Loucy (cell line): ENCODE measurements around the gene STAB2.

ENCODE experiments used
- EZH2phosphoT487 ChIP-seq: fragments of 200-600 bp; IDR thresholded peaks from 2 replicates; pipeline ENCODE4 v1.6.1; 2018; ENCODE audit warnings: antibody characterized with exemption, mild to moderate bottlenecking, moderate library complexity, borderline replicate concordance
- TF ChIP-seq, protein P1 (sequence below): fragments of 200-600 bp; sonication (generic); conservative IDR thresholded peaks from 2 replicates; pipeline ENCODE4 v1.5.1; 2014; ENCODE audit warnings: mild to moderate bottlenecking, antibody characterized with exemption, low read length

DNA sequence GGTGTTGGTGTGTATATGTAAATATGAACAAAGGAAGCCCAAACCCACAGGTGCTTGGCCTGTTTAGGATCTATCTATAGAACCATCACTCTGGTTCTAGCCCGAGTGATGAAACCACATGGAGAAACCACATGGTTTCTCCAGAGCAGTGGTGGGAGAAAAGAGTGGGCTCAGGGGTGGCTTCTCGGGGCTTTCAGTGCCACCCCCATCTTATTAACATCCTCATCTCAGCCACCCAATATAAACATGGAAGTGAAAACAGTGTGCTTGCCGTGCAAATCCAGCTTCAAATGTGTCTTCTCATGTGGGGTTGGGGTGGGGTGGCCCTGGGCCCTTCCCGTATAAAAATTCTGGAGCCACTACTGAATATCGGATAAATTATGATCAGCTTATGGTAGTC is 109.0 kb downstream of the STAB2 start:
- TF ChIP-seq, protein P1, sequence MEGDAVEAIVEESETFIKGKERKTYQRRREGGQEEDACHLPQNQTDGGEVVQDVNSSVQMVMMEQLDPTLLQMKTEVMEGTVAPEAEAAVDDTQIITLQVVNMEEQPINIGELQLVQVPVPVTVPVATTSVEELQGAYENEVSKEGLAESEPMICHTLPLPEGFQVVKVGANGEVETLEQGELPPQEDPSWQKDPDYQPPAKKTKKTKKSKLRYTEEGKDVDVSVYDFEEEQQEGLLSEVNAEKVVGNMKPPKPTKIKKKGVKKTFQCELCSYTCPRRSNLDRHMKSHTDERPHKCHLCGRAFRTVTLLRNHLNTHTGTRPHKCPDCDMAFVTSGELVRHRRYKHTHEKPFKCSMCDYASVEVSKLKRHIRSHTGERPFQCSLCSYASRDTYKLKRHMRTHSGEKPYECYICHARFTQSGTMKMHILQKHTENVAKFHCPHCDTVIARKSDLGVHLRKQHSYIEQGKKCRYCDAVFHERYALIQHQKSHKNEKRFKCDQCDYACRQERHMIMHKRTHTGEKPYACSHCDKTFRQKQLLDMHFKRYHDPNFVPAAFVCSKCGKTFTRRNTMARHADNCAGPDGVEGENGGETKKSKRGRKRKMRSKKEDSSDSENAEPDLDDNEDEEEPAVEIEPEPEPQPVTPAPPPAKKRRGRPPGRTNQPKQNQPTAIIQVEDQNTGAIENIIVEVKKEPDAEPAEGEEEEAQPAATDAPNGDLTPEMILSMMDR, result no peak
- no peak for TF ChIP-seq EZH2phosphoT487
